RPMI8226 (cell line): ENCODE data around the gene USH2A.
"Not testable (repeated sequence)": the region's sequence is repeated elsewhere in the genome, so short reads cannot be mapped to it uniquely, and the experiment has no call there.

Experiments used
- DNase-seq: peaks from one replicate; pipeline ENCODE4 v3.0.0-alpha.2; 2015

The USH2A gene

GRCh38 chr1:216032961-216033614 is 390.2 kb downstream of the USH2A start:
- DNase-seq = no peak

DNA sequence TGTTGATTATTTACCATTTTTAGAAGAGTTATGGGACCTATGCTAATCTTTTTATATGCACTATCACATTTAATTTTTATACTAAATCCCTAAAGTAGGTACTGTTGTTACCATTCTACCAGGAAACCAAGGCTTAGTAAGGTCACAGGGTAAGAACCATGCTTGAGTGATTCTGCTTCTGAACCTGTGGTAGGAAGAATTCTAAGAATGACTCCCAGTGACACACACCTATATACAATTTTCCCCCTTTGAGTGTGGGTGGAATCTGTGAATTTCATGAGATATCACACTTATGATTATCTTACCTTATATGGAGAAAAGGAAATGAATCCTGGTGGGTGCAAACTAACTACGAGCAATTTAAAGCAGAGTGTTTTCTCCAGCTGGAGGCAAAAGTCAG is 391.0 kb downstream of the USH2A start:
- DNase-seq = no peak

GRCh38 chr1:216028631-216029030 is 394.6 kb downstream of the USH2A start:
- DNase-seq = no peak

DNA sequence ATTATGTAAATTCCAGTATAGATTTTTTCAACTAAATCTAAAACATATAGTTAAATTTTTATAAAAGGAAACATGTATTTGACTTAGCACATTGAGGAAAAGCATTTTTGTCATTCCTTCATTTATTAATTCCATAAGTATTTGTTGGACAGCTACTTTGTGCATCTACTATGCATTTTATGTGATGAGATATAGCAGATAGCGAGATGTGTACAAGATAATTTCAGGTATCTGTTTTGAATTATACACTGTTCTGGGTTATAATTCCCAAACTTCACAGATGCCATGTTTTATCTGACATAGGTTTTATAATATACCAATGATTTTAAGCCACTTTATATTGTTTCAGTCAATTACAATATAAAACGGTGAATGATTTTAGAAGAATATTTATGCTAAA is 398.7 kb downstream of the USH2A start:
- DNase-seq = no peak

DNA sequence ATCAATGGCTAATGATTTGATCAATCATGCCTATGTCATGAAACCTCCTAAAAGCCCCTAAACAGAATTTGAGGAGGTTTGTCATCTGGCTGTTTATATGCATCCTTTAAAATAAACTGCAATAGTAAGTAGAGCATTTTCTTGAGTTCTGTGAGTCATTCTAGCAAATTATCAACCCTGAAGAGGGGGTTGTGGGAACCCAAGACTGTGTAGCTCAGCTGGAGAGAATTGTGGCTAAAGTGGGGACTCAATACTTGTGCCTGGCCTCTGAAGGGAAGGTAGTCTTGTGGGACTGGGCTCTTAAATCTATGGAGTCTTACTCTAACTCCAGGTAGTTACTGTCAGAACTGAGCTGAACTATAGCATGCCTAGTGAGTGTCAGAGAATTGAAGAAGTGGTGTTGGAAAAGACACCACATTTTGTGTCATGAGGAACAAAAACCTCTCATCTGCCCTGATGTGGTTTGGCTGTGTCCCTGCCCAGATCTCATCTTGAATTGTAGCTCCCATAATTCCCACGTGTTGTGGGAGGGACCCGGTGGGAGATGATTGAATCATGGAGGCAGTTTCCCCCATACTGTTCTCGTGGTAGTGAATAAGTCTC is 402.4 kb downstream of the USH2A start:
- no peak for DNase-seq

DNA sequence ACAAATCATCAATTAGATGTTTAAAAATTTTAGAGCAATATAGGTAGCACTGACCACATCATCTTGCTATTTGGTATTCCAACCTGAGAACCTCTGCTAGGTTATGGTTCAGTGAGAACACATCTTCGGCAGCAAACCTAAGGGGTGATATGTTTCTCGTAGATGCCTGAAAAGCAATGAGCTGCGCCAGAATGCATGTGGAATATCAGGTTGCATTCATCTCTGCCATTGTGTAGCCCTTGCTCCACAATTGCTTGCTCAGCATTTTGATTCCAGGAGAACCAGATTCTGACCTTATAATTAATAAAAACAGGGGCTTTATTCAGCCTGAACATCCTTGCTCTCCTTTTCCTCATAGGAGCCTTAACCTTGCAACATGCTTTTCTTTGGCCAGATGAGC is 408.1 kb downstream of the USH2A start:
- DNase-seq = no peak

GRCh38 chr1:216014086-216014485 is 409.2 kb downstream of the USH2A start:
- no peak for DNase-seq

GRCh38 chr1:216009456-216009855 is 413.8 kb downstream of the USH2A start:
- DNase-seq = not testable (repeated sequence)

DNA sequence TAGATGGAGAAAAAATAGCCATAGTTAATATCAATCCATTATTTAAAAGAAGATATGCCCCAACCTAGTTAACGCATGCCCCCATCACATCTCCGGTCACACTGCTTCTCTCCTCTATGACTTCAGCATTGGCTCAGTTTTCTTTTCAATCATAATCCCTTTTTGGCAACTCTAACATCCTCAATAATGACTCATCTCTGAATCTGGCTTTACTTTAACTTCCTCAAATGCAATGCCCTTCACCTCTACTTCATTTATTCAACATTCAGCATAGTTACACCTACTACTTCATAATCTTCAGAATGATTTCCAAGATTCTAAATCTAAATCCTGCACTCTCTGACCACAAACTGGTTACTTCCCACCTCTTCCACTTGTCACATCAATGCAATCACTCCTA is 417.3 kb downstream of the USH2A start:
- no peak for DNase-seq

DNA sequence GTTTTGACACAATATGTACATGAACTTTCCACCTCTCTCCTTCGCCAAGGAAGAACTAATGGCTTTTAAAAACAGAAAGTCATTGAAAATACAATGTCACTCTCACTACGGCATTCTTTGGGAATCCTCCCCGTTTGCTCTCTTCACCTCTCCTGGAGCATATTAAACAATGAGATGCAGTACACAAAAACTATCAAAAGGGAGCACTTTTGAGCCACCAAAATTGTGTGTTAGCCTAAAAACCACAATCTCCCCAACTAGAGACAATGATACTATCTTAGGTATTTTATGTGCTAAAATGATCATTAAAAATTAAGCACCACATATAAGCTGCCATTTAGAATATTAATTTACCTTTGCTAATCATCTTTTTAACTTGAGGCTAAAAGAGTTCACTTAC is 430.6 kb downstream of the USH2A start:
- peak; percentile 31 for DNase-seq

DNA sequence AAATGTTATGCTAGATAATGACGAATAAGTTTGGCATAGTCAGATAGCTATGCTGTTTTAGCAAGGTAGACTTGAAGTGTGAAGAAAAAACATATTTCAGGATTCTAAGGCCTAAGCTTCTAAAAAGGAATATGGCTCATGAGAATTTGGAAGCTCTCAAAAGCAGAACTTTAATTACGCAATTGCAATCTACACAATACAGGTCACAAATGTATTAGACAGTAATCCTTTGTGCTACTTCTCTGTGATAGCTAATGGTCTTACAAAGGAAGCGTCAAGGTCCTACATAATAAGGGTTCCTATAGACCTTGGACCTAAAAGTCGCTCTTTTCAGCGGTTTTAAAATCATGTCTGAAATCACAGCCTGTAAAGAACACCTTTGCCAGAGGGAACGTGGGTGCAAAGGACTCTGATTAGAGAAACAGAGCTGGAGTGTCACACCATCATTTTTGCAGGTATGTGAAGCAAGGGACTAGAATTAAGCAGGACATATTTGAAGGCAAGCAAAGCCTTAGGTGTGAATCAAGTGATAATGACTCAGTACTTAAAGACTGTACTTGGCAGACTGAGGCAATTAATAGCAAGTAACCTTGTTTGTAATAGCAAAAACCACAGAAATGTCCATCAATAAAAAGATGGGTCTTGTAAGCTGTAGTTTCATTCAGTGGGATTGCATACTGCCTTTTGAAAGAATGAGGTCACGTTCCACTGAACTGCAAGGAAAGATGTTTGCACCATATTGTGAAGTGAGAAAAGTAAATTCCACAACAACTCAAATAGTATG is 436.0 kb downstream of the USH2A start:
- no peak for DNase-seq

GRCh38 chr1:215986401-215986800 is 436.8 kb downstream of the USH2A start:
- no peak for DNase-seq

DNA sequence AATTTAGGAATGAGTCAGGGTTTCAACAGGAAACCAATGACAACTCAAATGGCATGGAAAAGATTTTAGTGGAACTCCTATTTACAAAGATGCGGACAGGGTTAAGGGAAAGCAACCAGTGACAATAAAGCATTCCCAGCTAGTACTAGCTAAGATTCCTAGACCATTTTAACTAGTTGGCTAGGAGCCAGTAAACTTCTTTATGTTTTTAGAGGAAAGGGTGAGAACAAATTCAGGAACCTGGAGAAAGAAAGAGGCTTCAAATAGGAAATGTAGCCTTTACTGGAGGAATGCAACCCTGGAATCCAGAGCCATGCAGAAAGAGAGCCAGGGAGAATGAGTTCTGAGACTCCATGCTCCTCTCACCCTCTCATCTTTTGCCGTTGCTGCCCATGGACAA is 439.6 kb downstream of the USH2A start:
- DNase-seq = no peak

DNA sequence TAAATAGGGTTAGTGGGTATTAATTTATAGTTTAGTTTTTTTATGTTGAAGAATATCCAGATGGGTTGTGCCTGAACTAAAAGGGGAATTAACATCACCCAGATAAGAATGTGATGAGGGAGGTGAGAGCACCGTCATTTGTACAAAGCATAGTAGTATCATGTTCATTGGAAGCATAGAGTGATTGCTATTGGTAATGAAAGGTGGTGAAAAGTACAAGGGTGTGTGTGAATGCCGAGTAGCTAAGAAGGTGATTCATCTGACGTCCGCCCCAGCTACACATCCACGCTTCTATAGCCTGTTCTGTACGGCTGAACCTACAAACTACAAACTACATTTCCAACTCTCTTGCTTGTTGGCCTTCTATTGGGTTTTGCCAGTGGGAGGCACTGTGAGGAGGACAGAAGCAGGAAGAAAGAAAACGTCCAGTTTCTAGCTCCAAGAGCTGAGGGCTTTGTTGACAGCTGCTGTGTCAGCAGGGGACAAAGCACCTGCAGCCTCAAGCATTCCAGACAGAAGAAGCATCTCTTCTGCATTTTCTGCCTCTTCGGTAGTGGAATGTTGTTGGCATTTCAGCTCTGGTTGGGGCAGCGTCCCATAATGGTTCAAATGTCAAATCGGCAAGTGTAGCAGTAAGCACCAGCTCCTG is 451.3 kb downstream of the USH2A start:
- no peak for DNase-seq

DNA sequence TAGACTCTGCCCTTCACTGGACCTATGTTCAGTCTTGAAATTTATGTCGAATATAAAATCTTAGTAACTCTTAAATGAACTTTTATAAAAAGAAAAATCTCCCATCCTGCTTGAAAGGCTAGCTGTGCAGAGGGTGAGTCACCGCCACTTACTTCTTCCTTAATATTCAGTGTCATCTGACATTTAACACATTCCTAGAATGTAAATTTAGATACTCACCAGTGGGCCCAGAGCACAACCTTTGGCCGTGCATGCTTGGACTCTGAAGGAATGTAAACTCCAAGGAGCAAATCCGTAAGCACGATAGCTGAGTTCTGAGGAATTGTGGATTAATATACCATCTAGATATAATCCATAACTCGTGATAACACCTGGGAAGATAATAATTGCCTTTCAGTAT is 452.8 kb downstream of the USH2A start:
- no peak for DNase-seq

DNA sequence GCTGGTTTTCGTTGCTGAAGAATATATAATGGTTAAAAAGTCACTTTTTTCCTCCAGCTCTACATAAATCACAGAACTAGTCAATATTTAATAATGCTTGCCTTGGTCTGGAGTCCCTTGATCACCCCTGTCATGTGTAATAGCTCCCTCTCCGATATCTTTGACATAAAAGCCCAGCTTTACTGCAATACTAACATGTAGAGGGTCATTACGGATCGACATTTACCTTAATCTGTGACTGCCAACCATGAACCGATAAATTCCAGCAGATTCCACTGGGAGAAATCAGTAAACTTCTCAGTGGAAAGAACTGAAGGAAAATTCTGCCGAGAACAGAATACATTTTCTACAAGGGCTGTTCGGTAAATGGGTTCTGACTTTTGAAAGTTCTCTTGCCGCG is 459.6 kb downstream of the USH2A start:
- no peak for DNase-seq

DNA sequence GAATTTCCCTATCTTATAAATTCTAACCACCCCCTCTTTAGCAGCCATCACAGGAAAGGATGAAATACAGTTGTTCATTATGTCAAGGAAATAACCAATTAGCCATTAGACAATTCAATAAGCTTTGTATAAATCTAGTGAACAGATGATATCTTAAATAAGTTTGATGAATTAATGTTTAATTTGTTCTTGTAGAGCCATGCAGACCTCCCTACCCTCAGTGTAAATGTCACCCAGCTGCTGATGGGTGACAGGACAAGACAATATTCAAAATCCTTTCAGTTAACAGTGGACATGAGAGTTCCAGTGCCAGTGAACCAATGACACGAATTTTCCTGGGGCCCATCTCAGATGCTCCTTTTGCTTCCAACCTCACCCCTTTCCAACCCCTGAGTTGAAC is 460.2 kb downstream of the USH2A start:
- DNase-seq = no peak

- no peak for DNase-seq
These were observed 464.4 kb downstream of the USH2A start for GRCh38 chr1:215958841-215959240.

DNA sequence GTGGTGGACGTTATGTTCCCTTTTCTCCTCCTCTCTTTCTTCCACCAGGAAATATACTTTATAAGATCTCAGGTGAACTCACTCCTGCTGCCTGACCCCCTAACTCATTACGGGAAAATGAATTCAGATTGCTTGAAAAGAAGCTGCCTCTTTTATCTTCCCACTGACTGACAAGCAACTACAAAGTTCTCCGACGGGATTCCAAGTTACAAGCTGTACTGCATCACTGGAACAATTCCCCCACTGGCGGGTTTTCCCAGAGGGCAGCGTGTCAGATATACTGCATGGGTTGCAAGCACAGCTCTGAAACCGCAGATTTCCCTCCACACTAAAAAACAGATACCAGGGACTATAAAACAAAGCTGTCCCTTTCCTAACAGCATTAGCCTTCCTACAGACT is 465.6 kb downstream of the USH2A start:
- no peak for DNase-seq

GRCh38 chr1:215932558-215932957 is 490.7 kb downstream of the USH2A start:
- no peak for DNase-seq

- DNase-seq = no peak
These were observed 496.6 kb downstream of the USH2A start for GRCh38 chr1:215926670-215927069.

DNA sequence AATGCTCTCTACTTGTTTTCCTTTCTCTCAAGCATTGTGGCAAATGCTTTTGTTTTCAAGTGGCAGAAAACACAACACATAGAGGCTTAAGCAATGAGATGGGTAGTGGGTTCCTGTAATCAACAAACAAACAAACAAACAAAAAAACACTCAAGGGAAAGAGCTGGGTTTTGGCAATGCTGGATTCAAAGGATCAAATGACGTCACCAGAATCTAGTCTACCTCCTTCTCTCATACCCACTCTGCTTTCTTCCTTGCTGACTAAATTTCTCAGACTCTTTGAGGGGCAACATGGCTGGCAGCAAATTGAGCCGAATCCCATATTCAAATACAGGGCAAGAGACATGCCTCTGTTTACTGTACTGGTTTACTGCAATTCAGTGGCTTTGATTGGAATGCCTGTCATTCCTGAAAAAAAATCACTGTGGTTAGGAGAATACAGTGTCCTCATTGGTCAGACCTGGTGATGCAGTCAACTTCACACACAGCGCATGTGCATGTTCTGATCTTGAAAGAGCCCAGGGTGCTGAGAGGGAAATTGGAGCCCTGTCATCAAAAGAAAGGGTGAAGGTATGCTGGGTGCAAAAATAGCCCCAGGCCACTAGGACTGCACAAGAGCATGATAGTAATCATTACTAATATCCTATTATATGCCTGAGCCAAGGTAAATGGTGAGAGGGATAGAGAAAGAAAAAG is 500.0 kb downstream of the USH2A start:
- no peak for DNase-seq

GRCh38 chr1:215911406-215911968 is 511.8 kb downstream of the USH2A start:
- no peak for DNase-seq
